BJ (cell line): Measurements from ENCODE around the gene MALRD1. TPM values are rescaled to one million over a fixed set of nuclear protein-coding genes. Genes with fewer than 3 reads are reported as not detected.

Experiments used
- CTCF ChIA-PET: fragments of 350-600 bp; formaldehyde crosslinking; extraction: SDS; loops from one replicate; lab custom pipeline; 2021; ENCODE audit warnings: antibody characterized with exemption, inconsistent platforms; lab: Yijun Ruan, JAX
- POLR2A ChIA-PET: fragments of 300-600 bp; sonication (Branson Sonifier 250); formaldehyde crosslinking; extraction: SDS; loops from one replicate; lab custom pipeline; 2021; ENCODE audit warnings: antibody characterized with exemption; lab: Charles Lee
- DNase-seq: peaks from one replicate; pipeline ENCODE4 v3.0.0-alpha.2; 2011; ENCODE audit warnings: low read depth
- H3K27me3 ChIP-seq: 2 replicates; pipeline ENCODE4 v1.6.0; 2011; ENCODE audit warnings: low read length; ENCODE audit not compliant: control insufficient read depth, insufficient read depth
- H3K36me3 ChIP-seq: 2 replicates; pipeline ENCODE4 v1.5.1; 2011; ENCODE audit warnings: low read length; ENCODE audit not compliant: control insufficient read depth, insufficient read depth
- H3K4me3 ChIP-seq: 2 replicates; pipeline ENCODE4 v1.5.1; 2011; ENCODE audit warnings: low read depth, mild to moderate bottlenecking, control low read depth, low read length
- polyA plus RNA-seq: library from polyadenylated mRNA; depleted of rRNA; stranded (reverse); fragments of >200 nt; gene quantifications from 2 replicates; pipeline ENCODE4 v1.2.3, GENCODE V29; 2011
- TF ChIP-seq, protein P1 (sequence below): IDR thresholded peaks from 2 replicates; pipeline ENCODE4 v1.5.1; 2011; ENCODE audit warnings: low read depth, mild to moderate bottlenecking, control low read depth, inconsistent platforms, low read length, moderate library complexity; ENCODE audit not compliant: insufficient read depth

The MALRD1 gene
- polyA plus RNA-seq, 1 experiment: not detected

- POLR2A ChIA-PET: no interaction called here
- no peaks in the 10 kb centered on the region for H3K36me3 ChIP-seq
- CTCF ChIA-PET: no interaction called here
- no peak overlapping the region for H3K4me3 ChIP-seq
- H3K27me3 ChIP-seq: no peaks in the 10 kb centered on the region
- DNase-seq: no peak
- TF ChIP-seq, protein P1, sequence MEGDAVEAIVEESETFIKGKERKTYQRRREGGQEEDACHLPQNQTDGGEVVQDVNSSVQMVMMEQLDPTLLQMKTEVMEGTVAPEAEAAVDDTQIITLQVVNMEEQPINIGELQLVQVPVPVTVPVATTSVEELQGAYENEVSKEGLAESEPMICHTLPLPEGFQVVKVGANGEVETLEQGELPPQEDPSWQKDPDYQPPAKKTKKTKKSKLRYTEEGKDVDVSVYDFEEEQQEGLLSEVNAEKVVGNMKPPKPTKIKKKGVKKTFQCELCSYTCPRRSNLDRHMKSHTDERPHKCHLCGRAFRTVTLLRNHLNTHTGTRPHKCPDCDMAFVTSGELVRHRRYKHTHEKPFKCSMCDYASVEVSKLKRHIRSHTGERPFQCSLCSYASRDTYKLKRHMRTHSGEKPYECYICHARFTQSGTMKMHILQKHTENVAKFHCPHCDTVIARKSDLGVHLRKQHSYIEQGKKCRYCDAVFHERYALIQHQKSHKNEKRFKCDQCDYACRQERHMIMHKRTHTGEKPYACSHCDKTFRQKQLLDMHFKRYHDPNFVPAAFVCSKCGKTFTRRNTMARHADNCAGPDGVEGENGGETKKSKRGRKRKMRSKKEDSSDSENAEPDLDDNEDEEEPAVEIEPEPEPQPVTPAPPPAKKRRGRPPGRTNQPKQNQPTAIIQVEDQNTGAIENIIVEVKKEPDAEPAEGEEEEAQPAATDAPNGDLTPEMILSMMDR: no peak
Measured at GRCh38 chr10:19168584-19168983, 120.0 kb downstream of the MALRD1 start.

- TF ChIP-seq, protein P1: no peak
- ChIA-PET POLR2A (no interaction called here), CTCF (no interaction called here)
- no peaks in the 10 kb centered on the region for H3K36me3 ChIP-seq
- no peak overlapping the region for H3K4me3 ChIP-seq
- DNase-seq: no peak
- H3K27me3 ChIP-seq: no peaks in the 10 kb centered on the region
Measured at GRCh38 chr10:19169041-19169440, 120.4 kb downstream of the MALRD1 start.

DNA sequence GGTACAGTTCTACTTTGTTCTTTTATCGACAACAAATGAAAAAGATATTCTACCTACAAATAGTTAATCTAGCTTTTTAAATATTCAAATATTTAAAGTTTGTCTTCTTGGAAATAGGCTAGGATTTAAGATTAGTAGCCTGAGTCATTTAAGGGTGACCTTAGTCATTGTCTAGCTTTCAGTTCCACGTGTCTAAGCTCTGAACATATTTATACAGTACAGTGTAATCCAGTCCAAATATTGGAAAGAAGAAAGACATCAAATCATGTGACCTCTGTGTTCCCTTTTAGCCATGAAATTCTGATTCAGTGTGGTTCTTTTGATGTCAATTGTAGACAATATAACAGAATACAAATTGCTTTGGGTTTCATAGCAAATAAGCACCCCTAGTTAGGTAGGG lies 121.1 kb downstream of the MALRD1 start:
- no peak for DNase-seq
- CTCF ChIA-PET: interaction anchor here (0.6 kb wide), 2 partner anchors 9 to 190 kb away, joined by 3 read pairs; no protein-coding TSS in a partner anchor
- TF ChIP-seq, protein P1: no peak
- Histone ChIP-seq H3K27me3 (no peaks in the 10 kb centered on the region), H3K4me3 (no peak overlapping the region), H3K36me3 (no peaks in the 10 kb centered on the region)
- POLR2A ChIA-PET: no interaction called here

GRCh38 chr10:19178675-19179074 lies 130.1 kb downstream of the MALRD1 start:
- TF ChIP-seq, protein P1: no peak
- CTCF ChIA-PET: interaction anchor here (0.6 kb wide), 1 partner anchor 9 kb away, joined by 3 read pairs; no protein-coding TSS in a partner anchor

GRCh38 chr10:19184891-19185290 lies 136.3 kb downstream of the MALRD1 start:
- CTCF ChIA-PET: no interaction called here
- TF ChIP-seq, protein P1: no peak
- POLR2A ChIA-PET: no interaction called here
- Histone ChIP-seq H3K4me3 (no peak overlapping the region), H3K27me3 (no peaks in the 10 kb centered on the region), H3K36me3 (no peaks in the 10 kb centered on the region)
- DNase-seq: no peak

More at GRCh38 chr10:19178675-19179074, 130.1 kb downstream of the MALRD1 start:
- no peaks in the 10 kb centered on the region for H3K27me3 ChIP-seq
- H3K36me3 ChIP-seq: no peaks in the 10 kb centered on the region
- DNase-seq: no peak
- POLR2A ChIA-PET: no interaction called here
- H3K4me3 ChIP-seq: no peak overlapping the region
